GM18907 (cell line): ENCODE data around the gene TRIM46.

Experiments
- ATAC-seq: cut with Tn5 transposase; IDR thresholded peaks from one replicate; pipeline ENCODE4 v1.9.1; 2021; ENCODE audit warnings: mild to moderate bottlenecking, moderate library complexity; ENCODE audit not compliant: unreplicated experiment

TRIM46 gene

GRCh38 chr1:155170806-155171205 is 2.8 kb upstream of the TRIM46 start:
- no peak for ATAC-seq

GRCh38 chr1:155171836-155172731 is 1.6 kb upstream of the TRIM46 start:
- peak; percentile 22 for ATAC-seq

- ATAC-seq, result peak; percentile 73
Observed at GRCh38 chr1:155172732-155173477, 744 bp upstream of the TRIM46 start, which contains the start of gene KRTCAP2. Gene KRTCAP2 (minus strand): TSS chr1:155173304. CDS start chr1:155173224, 80 bp downstream.

GRCh38 chr1:155174324-155175280 is 953 bp downstream of the TRIM46 start:
- no peak for ATAC-seq

GRCh38 chr1:155175281-155175926 is 1.8 kb downstream of the TRIM46 start:
- ATAC-seq, result no peak

- ATAC-seq, result no peak
Observed at GRCh38 chr1:155175927-155176371, 2.3 kb downstream of the TRIM46 start.

- ATAC-seq, result peak; percentile 35
Observed at GRCh38 chr1:155176544-155177071, 3.0 kb downstream of the TRIM46 start.

GRCh38 chr1:155177192-155177917 is 3.7 kb downstream of the TRIM46 start:
- ATAC-seq, result no peak

GRCh38 chr1:155177918-155178281 is 4.3 kb downstream of the TRIM46 start:
- ATAC-seq, result no peak

GRCh38 chr1:155178441-155179111 is 4.9 kb downstream of the TRIM46 start:
- no peak for ATAC-seq

GRCh38 chr1:155179112-155180031 is 5.7 kb downstream of the TRIM46 start:
- ATAC-seq, result no peak

- ATAC-seq, result no peak
Observed at GRCh38 chr1:155181371-155182051, 7.9 kb downstream of the TRIM46 start.

GRCh38 chr1:155182052-155182550 is 8.5 kb downstream of the TRIM46 start:
- ATAC-seq, result no peak

- no peak for ATAC-seq
Observed at GRCh38 chr1:155183775-155184221, 10.1 kb downstream of the TRIM46 start.

GRCh38 chr1:155184351-155184811 is 10.7 kb downstream of the TRIM46 start:
- no peak for ATAC-seq
